H9 (cell line): ENCODE results near the gene SKP2. TPM values are rescaled to one million over a fixed set of nuclear protein-coding genes. Genes with fewer than 3 reads are reported as not detected.

Source experiments
- DNase-seq: peaks from one replicate; pipeline ENCODE4 v3.0.0-alpha.2; 2017
- H2AFZ ChIP-seq: one replicate; pipeline ENCODE4 v1.6.1; 2013; ENCODE audit warnings: mild to moderate bottlenecking, low read length, control low read depth, moderate library complexity
- H2AK5ac ChIP-seq: 2 replicates; pipeline ENCODE4 v1.6.1; 2013; ENCODE audit warnings: low read length, control low read depth, mixed read lengths; ENCODE audit not compliant: insufficient read length
- H2BK120ac ChIP-seq: one replicate; pipeline ENCODE4 v1.6.1; 2013; ENCODE audit warnings: low read depth, mild to moderate bottlenecking, low read length, control low read depth, inconsistent platforms; ENCODE audit not compliant: poor library complexity, severe bottlenecking
- H2BK12ac ChIP-seq: 2 replicates; pipeline ENCODE4 v1.6.1; 2013; ENCODE audit warnings: low read length, control low read depth, mixed read lengths, low read depth; ENCODE audit not compliant: insufficient read length
- H2BK15ac ChIP-seq: 2 replicates; pipeline ENCODE4 v1.6.1; 2013; ENCODE audit warnings: low read depth, low read length, control low read depth
- H2BK20ac ChIP-seq: one replicate; pipeline ENCODE4 v1.6.1; 2013; ENCODE audit warnings: low read depth, mild to moderate bottlenecking, low read length, control low read depth, inconsistent platforms; ENCODE audit not compliant: poor library complexity, severe bottlenecking
- H2BK5ac ChIP-seq: 2 replicates; pipeline ENCODE4 v1.6.1; 2013; ENCODE audit warnings: low read length, control low read depth, mixed read lengths; ENCODE audit not compliant: insufficient read length
- H3K14ac ChIP-seq: 2 replicates; pipeline ENCODE4 v1.6.1; 2013; ENCODE audit warnings: low read length, control low read depth; ENCODE audit not compliant: insufficient read depth
- H3K18ac ChIP-seq: 2 replicates; pipeline ENCODE4 v1.6.1; 2013; ENCODE audit warnings: low read depth, mild to moderate bottlenecking, mixed read lengths, low read length, control low read depth; ENCODE audit not compliant: insufficient read length
- H3K23ac ChIP-seq: 2 replicates; pipeline ENCODE4 v1.6.1; 2013; ENCODE audit warnings: low read length, control low read depth, mixed read lengths, low read depth; ENCODE audit not compliant: insufficient read length
- H3K23me2 ChIP-seq: 2 replicates; pipeline ENCODE4 v1.6.1; 2013; ENCODE audit warnings: low read depth, mild to moderate bottlenecking, mixed read lengths, low read length, control low read depth; ENCODE audit not compliant: insufficient read length, poor library complexity, severe bottlenecking
- H3K27ac ChIP-seq: 2 replicates; pipeline ENCODE4 v1.5.1; 2013; ENCODE audit warnings: low read length, control low read depth, mixed read lengths, low read depth; ENCODE audit not compliant: insufficient read length
- H3K27me3 ChIP-seq: 2 replicates; pipeline ENCODE4 v1.6.1; 2013; ENCODE audit warnings: low read length, control low read depth, inconsistent platforms; ENCODE audit not compliant: insufficient read depth
- H3K4ac ChIP-seq: 2 replicates; pipeline ENCODE4 v1.6.1; 2013; ENCODE audit warnings: low read depth, mild to moderate bottlenecking, control low read depth, inconsistent platforms, low read length, moderate library complexity
- H3K4me1 ChIP-seq: 2 replicates; pipeline ENCODE4 v1.6.1; 2013; ENCODE audit warnings: low read length, control low read depth, inconsistent platforms; ENCODE audit not compliant: insufficient read depth
- H3K4me2 ChIP-seq: 2 replicates; pipeline ENCODE4 v1.6.1; 2013; ENCODE audit warnings: low read length, control low read depth, mixed read lengths; ENCODE audit not compliant: insufficient read length, insufficient read depth
- H3K56ac ChIP-seq: 2 replicates; pipeline ENCODE4 v1.6.1; 2013; ENCODE audit warnings: low read depth, mild to moderate bottlenecking, mixed read lengths, low read length, control low read depth; ENCODE audit not compliant: insufficient read length
- H3K79me1 ChIP-seq: 2 replicates; pipeline ENCODE4 v1.6.1; 2013; ENCODE audit warnings: low read depth, mild to moderate bottlenecking, moderate library complexity, low read length, control low read depth, inconsistent platforms; ENCODE audit not compliant: insufficient read depth, poor library complexity, severe bottlenecking
- H3K79me2 ChIP-seq: 2 replicates; pipeline ENCODE4 v1.6.1; 2013; ENCODE audit warnings: low read length, control low read depth, inconsistent platforms; ENCODE audit not compliant: insufficient read depth
- H3K9ac ChIP-seq: 2 replicates; pipeline ENCODE4 v1.6.1; 2013; ENCODE audit warnings: low read length, control low read depth, mixed read lengths; ENCODE audit not compliant: insufficient read length; ENCODE audit errors: extremely low read depth
- H3K9me3 ChIP-seq: one replicate; pipeline ENCODE4 v1.6.1; 2013; ENCODE audit warnings: low read depth, low read length, inconsistent platforms; ENCODE audit not compliant: control insufficient read depth
- H3T11ph ChIP-seq: one replicate; pipeline ENCODE4 v1.6.1; 2013; ENCODE audit warnings: mild to moderate bottlenecking, low read length, control low read depth, inconsistent platforms
- H4K20me1 ChIP-seq: one replicate; pipeline ENCODE4 v1.6.1; 2013; ENCODE audit not compliant: control insufficient read depth, insufficient read length, insufficient read depth
- H4K5ac ChIP-seq: 2 replicates; pipeline ENCODE4 v1.6.1; 2013; ENCODE audit warnings: low read depth, mild to moderate bottlenecking, mixed read lengths, low read length, control low read depth; ENCODE audit not compliant: insufficient read length
- H4K8ac ChIP-seq: replicated peaks from 2 replicates; pipeline ENCODE4 v1.6.1; 2013; ENCODE audit warnings: low read length, control low read depth, mixed read lengths, low read depth; ENCODE audit not compliant: insufficient read length
- H4K91ac ChIP-seq: 2 replicates; pipeline ENCODE4 v1.6.1; 2013; ENCODE audit warnings: low read depth, mild to moderate bottlenecking, moderate library complexity, mixed read lengths, low read length, control low read depth; ENCODE audit not compliant: insufficient read length
- H3K27ac Mint-ChIP-seq, 3 experiments: 2 replicates in 2 of 3; 3 replicates in 1 of 3; pipeline ENCODE4 v1.8.0; 2020 to 2021; ENCODE audit warnings: mixed read lengths in 3 of 3, mild to moderate bottlenecking in 1 of 3, moderate library complexity in 1 of 3
- H3K27me3 Mint-ChIP-seq: 2 replicates; pipeline ENCODE4 v1.8.0; 2021; ENCODE audit warnings: low read depth, mild to moderate bottlenecking, moderate library complexity, mixed read lengths
- H3K36me3 Mint-ChIP-seq, 3 experiments: 2 replicates in 2 of 3; 3 replicates in 1 of 3; pipeline ENCODE4 v1.8.0; 2020 to 2021; ENCODE audit warnings: low read depth in 3 of 3, mixed read lengths in 3 of 3; ENCODE audit not compliant: insufficient read depth in 1 of 3
- H3K4me1 Mint-ChIP-seq, 2 experiments: 2 replicates each; pipeline ENCODE4 v1.8.0; 2020; ENCODE audit warnings: mixed read lengths in 2 of 2
- H3K4me3 Mint-ChIP-seq, 2 experiments: 2 replicates in 1 of 2; 3 replicates in 1 of 2; pipeline ENCODE4 v1.8.0; 2020 to 2021; ENCODE audit warnings: mild to moderate bottlenecking in 2 of 2, mixed read lengths in 2 of 2, moderate library complexity in 1 of 2
- H3K9me3 Mint-ChIP-seq, 2 experiments: 2 replicates in 1 of 2; 3 replicates in 1 of 2; pipeline ENCODE4 v1.8.0; 2020; ENCODE audit warnings: mild to moderate bottlenecking in 2 of 2, mixed read lengths in 2 of 2, moderate library complexity in 1 of 2
- CTCF ChIP-seq: fragments of 200-600 bp; sonication (generic); conservative IDR thresholded peaks from 3 replicates; pipeline ENCODE4 v1.8.0; 2021; ENCODE audit warnings: antibody characterized with exemption, mild to moderate bottlenecking
- WGBS: extraction: QIAGEN DNeasy Blood & Tissue Kit; methylation state at CpG from one replicate; pipeline ENCODE4 v1.1.7; 2013; ENCODE audit warnings: missing lambda C conversion rate, low lambda C conversion rate, mixed read lengths; ENCODE audit not compliant: insufficient read length; ENCODE audit errors: extremely low coverage; 5-methylcytosine and 5-hydroxymethylcytosine counted together
- total RNA-seq: library from RNA; stranded (reverse); gene quantifications from 2 replicates; pipeline ENCODE4 v1.2.1, GENCODE V29; 2021

SKP2 gene
- total RNA-seq, 1 experiment from 2014 or later = 103 TPM

GRCh38 chr5:36209664-36210063 is 57.8 kb downstream of the SKP2 start:
- no peaks in the 10 kb centered on the region for H4K20me1 ChIP-seq
- Mint-ChIP-seq H3K9me3 (no peaks in the 10 kb centered on the region), H3K4me3 (no peak overlapping the region), H3K27me3 (no peaks in the 10 kb centered on the region), H3K4me1 (no peaks in the 10 kb centered on the region), H3K36me3 (peaks cover 0 to 9% (median 7%) of the 10 kb centered on the region in 3 experiments; a peak in 5 of 7 replicates), H3K27ac (no peak overlapping the region)
- H3K56ac ChIP-seq = no peak overlapping the region
- H3K79me2 ChIP-seq = no peaks in the 10 kb centered on the region
- no peak overlapping the region for H4K5ac ChIP-seq
- H3K4me1 ChIP-seq = no peaks in the 10 kb centered on the region
- H2BK15ac ChIP-seq = no peak overlapping the region
- H4K8ac ChIP-seq = no peak overlapping the region
- no peak overlapping the region for H3T11ph ChIP-seq
- no peaks in the 10 kb centered on the region for H3K79me1 ChIP-seq
- no peak overlapping the region for H3K9ac ChIP-seq
- no peak overlapping the region for H2BK12ac ChIP-seq
- H3K23me2 ChIP-seq = no peaks in the 10 kb centered on the region
- H2BK20ac ChIP-seq = no peak overlapping the region
- no peak overlapping the region for H3K4me2 ChIP-seq
- no peak overlapping the region for H2AK5ac ChIP-seq
- H3K9me3 ChIP-seq = no peaks in the 10 kb centered on the region
- H2AFZ ChIP-seq = no peak overlapping the region
- no peak overlapping the region for H2BK5ac ChIP-seq
- WGBS = no CpG with 5 or more reads among the region's 3 CpGs
- no peak for TF ChIP-seq CTCF
- H4K91ac ChIP-seq = no peak overlapping the region
- no peak overlapping the region for H3K27ac ChIP-seq
- no peak overlapping the region for H3K14ac ChIP-seq
- no peak for DNase-seq
- no peak overlapping the region for H2BK120ac ChIP-seq
- H3K18ac ChIP-seq = no peak overlapping the region
- H3K23ac ChIP-seq = no peak overlapping the region
- H3K27me3 ChIP-seq = no peaks in the 10 kb centered on the region
- no peak overlapping the region for H3K4ac ChIP-seq
